PC-9 (cell line): ENCODE measurements around the gene ACAD10. TPM values are rescaled to one million over a fixed set of nuclear protein-coding genes. Genes with fewer than 3 reads are reported as not detected.
A peak's percentile ranks its signal among the peaks of the same experiment; 100 is the strongest.

Experiments used
- BruUV-seq: library from RNA; stranded (reverse); fragments of 400-500 nt; replicated peaks from 2 replicates; lab custom pipeline; 2021; lab: Mats Ljungman, UMichigan
- CTCF ChIA-PET: fragments of 300-600 bp; sonication (Branson Sonifier 250); formaldehyde crosslinking; loops from one replicate; lab custom pipeline; 2022; ENCODE audit warnings: antibody characterized with exemption; lab: Charles Lee
- POLR2A ChIA-PET: fragments of 300-600 bp; sonication (Branson Sonifier 250); formaldehyde crosslinking; loops from one replicate; lab custom pipeline; 2022; ENCODE audit warnings: antibody characterized with exemption; ENCODE audit not compliant: unreplicated experiment; lab: Charles Lee
- DNase-seq, 2 experiments: peaks; one replicate each; pipeline versions ENCODE4 v3.0.0 to v3.0.0-alpha.2; 2015 to 2022; ENCODE audit warnings: mixed read lengths in 1 of 2
- H2AFZ ChIP-seq: fragments of 200-600 bp; sonication (generic); 2 replicates; pipeline ENCODE4 v1.8.1; 2017; ENCODE audit warnings: antibody characterized with exemption
- H3F3A ChIP-seq: fragments of 200-600 bp; sonication (generic); 2 replicates; pipeline ENCODE4 v1.8.1; 2017; ENCODE audit warnings: antibody characterized with exemption, mild to moderate bottlenecking, low read depth; ENCODE audit not compliant: insufficient read depth
- H3K27ac ChIP-seq: fragments of 200-600 bp; sonication (generic); 2 replicates; pipeline ENCODE4 v1.6.1; 2016; ENCODE audit warnings: mixed run types
- H3K27me3 ChIP-seq: fragments of 200-600 bp; sonication (generic); 2 replicates; pipeline ENCODE4 v1.6.1; 2016; ENCODE audit warnings: low read depth, mixed run types; ENCODE audit not compliant: insufficient read depth
- H3K36me3 ChIP-seq: fragments of 200-600 bp; sonication (generic); 2 replicates; pipeline ENCODE4 v1.6.1; 2016; ENCODE audit warnings: low read depth, mixed run types
- H3K4me1 ChIP-seq: fragments of 200-600 bp; sonication (generic); replicated peaks from 2 replicates; pipeline ENCODE4 v1.6.1; 2016; ENCODE audit warnings: mixed run types; ENCODE audit not compliant: insufficient read depth
- H3K4me2 ChIP-seq: fragments of 200-600 bp; sonication (generic); 2 replicates; pipeline ENCODE4 v1.6.1; 2017; ENCODE audit warnings: mixed run types
- H3K4me3 ChIP-seq: fragments of 200-600 bp; sonication (generic); 2 replicates; pipeline ENCODE4 v1.6.1; 2016; ENCODE audit warnings: mixed run types
- H3K79me2 ChIP-seq: fragments of 200-600 bp; sonication (generic); 2 replicates; pipeline ENCODE4 v1.6.1; 2017; ENCODE audit warnings: low read depth, mixed run types
- H3K9me2 ChIP-seq: fragments of 200-600 bp; sonication (generic); 2 replicates; pipeline ENCODE4 v1.8.1; 2017; ENCODE audit warnings: mild to moderate bottlenecking; ENCODE audit not compliant: insufficient read depth
- H3K9me3 ChIP-seq: fragments of 200-600 bp; sonication (generic); 2 replicates; pipeline ENCODE4 v1.8.1; 2016; ENCODE audit warnings: low read depth; ENCODE audit not compliant: insufficient read depth
- H4K20me1 ChIP-seq: fragments of 200-600 bp; sonication (generic); 2 replicates; pipeline ENCODE4 v1.8.1; 2017; ENCODE audit not compliant: insufficient read depth
- CTCF ChIP-seq: fragments of 200-600 bp; sonication (generic); conservative IDR thresholded peaks from 2 replicates; pipeline ENCODE4 v1.6.1; 2017; ENCODE audit warnings: mixed run types, antibody characterized with exemption, mild to moderate bottlenecking, moderate library complexity
- EZH2 ChIP-seq: fragments of 200-600 bp; sonication (generic); IDR thresholded peaks from 2 replicates; pipeline ENCODE4 v1.8.0; 2017; ENCODE audit warnings: antibody characterized with exemption, low read depth
- intact Hi-C: fragments of 100-400 bp; cut with micrococcal nuclease; formaldehyde crosslinking; loops from one replicate; pipeline ENCODE4 v1.10.0; 2022; ENCODE audit not compliant: unreplicated experiment
- total RNA-seq: library from RNA; stranded (reverse); gene quantifications from 2 replicates; pipeline ENCODE4 v1.2.3, GENCODE V29; 2021

The ACAD10 gene
- total RNA-seq, 1 experiment from 2014 or later, result 30.3 TPM

GRCh38 chr12:111775205-111776193, 89.6 kb downstream of the ACAD10 start:
- TF ChIP-seq EZH2 (no peak), CTCF (no peak)
- H3K9me3 ChIP-seq, result no peaks in the 10 kb centered on the region
- BruUV-seq, result no TSS peak
- no peaks in the 10 kb centered on the region for H3K79me2 ChIP-seq
- H3F3A ChIP-seq, result peaks cover 4% of the 10 kb centered on the region; the same call in 1 of the 2 replicates
- intact Hi-C loops, result no loop called here
- ChIA-PET CTCF (no interaction called here), POLR2A (no interaction called here)
- no peak for DNase-seq
- no peak overlapping the region for H2AFZ ChIP-seq
- H3K4me2 ChIP-seq, result 0 out of 2 replicates have a peak overlapping the region, but pooled peaks have one; percentile 22
- H4K20me1 ChIP-seq, result no peaks in the 10 kb centered on the region; the same call in 1 of the 2 replicates
- no peak overlapping the region for H3K27ac ChIP-seq
- H3K4me3 ChIP-seq, result no peak overlapping the region
- no peaks in the 10 kb centered on the region for H3K27me3 ChIP-seq
- H3K36me3 ChIP-seq, result no peaks in the 10 kb centered on the region
- H3K9me2 ChIP-seq, result no peaks in the 10 kb centered on the region
- peaks cover 13% of the 10 kb centered on the region; the same call in 1 of the 2 replicates for H3K4me1 ChIP-seq

GRCh38 chr12:111776836-111777344, 91.0 kb downstream of the ACAD10 start:
- Histone ChIP-seq H3K27ac (no peak overlapping the region), H3K27me3 (no peaks in the 10 kb centered on the region), H3K4me2 (no peak overlapping the region), H3K36me3 (no peaks in the 10 kb centered on the region), H3F3A (peaks cover 6% of the 10 kb centered on the region; the same call in 1 of the 2 replicates), H3K79me2 (no peaks in the 10 kb centered on the region), H3K9me3 (no peaks in the 10 kb centered on the region), H4K20me1 (no peaks in the 10 kb centered on the region; the same call in 1 of the 2 replicates), H3K9me2 (no peaks in the 10 kb centered on the region), H2AFZ (no peak overlapping the region), H3K4me3 (no peak overlapping the region), H3K4me1 (peaks cover 15% of the 10 kb centered on the region; the same call in 1 of the 2 replicates)
- no TSS peak for BruUV-seq
- ChIA-PET POLR2A (no interaction called here), CTCF (no interaction called here)
- no peak for DNase-seq
- intact Hi-C loops, result no loop called here
- TF ChIP-seq EZH2, result no peak
- TF ChIP-seq CTCF, result no peak

- no peaks in the 10 kb centered on the region for H3K36me3 ChIP-seq
- H3F3A ChIP-seq, result peaks cover 6% of the 10 kb centered on the region; the same call in 1 of the 2 replicates
- H3K4me1 ChIP-seq, result peaks cover 15% of the 10 kb centered on the region; the same call in 1 of the 2 replicates
- ChIA-PET POLR2A (no interaction called here), CTCF (no interaction called here)
- H3K79me2 ChIP-seq, result no peaks in the 10 kb centered on the region
- DNase-seq, result no peak
- TF ChIP-seq CTCF (no peak), EZH2 (no peak)
- no peak overlapping the region for H3K27ac ChIP-seq
- no peak overlapping the region for H3K4me3 ChIP-seq
- no peak overlapping the region for H3K4me2 ChIP-seq
- no peaks in the 10 kb centered on the region for H3K27me3 ChIP-seq
- no peaks in the 10 kb centered on the region for H3K9me2 ChIP-seq
- no peaks in the 10 kb centered on the region; the same call in 1 of the 2 replicates for H4K20me1 ChIP-seq
- intact Hi-C loops, result no loop called here
- H3K9me3 ChIP-seq, result no peaks in the 10 kb centered on the region
- H2AFZ ChIP-seq, result no peak overlapping the region
- BruUV-seq, result no TSS peak
Measured at GRCh38 chr12:111777345-111778045, 91.6 kb downstream of the ACAD10 start.
